GM21390 (cell line): ENCODE measurements around the gene FHIT.

Source experiments
- ATAC-seq: cut with Tn5 transposase; IDR thresholded peaks from one replicate; pipeline ENCODE4 v1.9.1; 2021; ENCODE audit not compliant: unreplicated experiment

The FHIT gene

GRCh38 chr3:61172684-61173083, 78.6 kb downstream of the FHIT start:
- ATAC-seq: no peak

DNA sequence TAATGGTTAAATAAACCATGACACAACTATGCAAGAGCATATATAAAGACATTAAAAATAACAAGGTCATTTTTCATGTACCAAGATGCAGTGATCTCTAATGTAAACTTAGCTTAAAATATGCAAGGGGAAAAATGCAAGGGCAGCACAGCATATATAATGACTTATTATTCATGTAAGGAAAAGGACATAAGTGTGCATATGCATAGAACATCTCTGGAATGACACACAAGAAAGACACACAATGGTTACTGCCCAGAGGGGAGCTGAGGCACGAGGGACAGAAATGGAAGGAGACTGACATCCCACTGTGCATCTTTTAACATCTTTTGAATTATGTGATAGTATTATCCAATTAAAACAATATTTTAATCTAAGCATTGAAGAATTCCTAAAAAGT, 79.0 kb downstream of the FHIT start:
- ATAC-seq: no peak

- no peak for ATAC-seq
Observed at GRCh38 chr3:61169621-61170251, 81.5 kb downstream of the FHIT start.

DNA sequence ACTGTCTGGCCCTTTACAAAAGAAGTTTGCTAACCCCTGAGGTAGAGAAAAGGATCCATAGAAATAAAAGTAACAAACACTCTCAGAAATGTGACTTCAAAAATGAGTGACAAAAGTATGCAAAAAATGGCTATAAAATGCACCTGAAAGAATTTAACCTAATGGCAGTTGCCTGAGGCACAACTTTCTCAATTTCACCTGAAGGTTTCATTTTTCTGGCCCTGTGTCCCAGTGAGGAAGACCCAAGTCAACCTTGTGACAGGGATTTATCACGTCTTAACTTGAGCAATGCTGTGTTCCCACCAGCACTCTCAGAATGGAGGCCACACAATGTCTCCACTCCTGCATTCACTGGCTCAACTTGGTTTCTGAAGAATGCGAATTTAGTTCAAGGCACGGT, 83.0 kb downstream of the FHIT start:
- no peak for ATAC-seq

- ATAC-seq: no peak
Observed at GRCh38 chr3:61162965-61163364, 88.3 kb downstream of the FHIT start.

DNA sequence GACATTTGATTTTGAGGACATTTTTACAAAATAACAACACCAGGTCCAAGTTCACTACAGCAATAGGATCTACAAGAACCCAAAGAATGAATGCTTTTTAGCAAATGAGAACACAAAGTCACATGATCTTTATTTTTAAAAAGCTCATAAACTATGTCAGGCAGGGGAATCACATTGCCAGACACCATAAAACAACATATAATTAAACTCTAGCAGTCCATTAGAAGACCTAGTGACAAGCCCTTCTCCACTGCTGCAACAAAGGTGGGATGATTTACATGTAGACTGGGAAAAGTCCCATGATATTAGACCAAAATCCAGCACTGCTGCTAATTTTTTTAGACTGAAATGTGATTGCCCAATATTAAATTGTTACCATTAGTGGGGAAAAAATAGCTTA, 92.6 kb downstream of the FHIT start:
- no peak for ATAC-seq

GRCh38 chr3:61158216-61158615, 93.0 kb downstream of the FHIT start:
- no peak for ATAC-seq

GRCh38 chr3:61157414-61157813, 93.8 kb downstream of the FHIT start:
- peak; percentile 70 for ATAC-seq

- no peak for ATAC-seq
Observed at GRCh38 chr3:61155701-61156292, 95.5 kb downstream of the FHIT start.

DNA sequence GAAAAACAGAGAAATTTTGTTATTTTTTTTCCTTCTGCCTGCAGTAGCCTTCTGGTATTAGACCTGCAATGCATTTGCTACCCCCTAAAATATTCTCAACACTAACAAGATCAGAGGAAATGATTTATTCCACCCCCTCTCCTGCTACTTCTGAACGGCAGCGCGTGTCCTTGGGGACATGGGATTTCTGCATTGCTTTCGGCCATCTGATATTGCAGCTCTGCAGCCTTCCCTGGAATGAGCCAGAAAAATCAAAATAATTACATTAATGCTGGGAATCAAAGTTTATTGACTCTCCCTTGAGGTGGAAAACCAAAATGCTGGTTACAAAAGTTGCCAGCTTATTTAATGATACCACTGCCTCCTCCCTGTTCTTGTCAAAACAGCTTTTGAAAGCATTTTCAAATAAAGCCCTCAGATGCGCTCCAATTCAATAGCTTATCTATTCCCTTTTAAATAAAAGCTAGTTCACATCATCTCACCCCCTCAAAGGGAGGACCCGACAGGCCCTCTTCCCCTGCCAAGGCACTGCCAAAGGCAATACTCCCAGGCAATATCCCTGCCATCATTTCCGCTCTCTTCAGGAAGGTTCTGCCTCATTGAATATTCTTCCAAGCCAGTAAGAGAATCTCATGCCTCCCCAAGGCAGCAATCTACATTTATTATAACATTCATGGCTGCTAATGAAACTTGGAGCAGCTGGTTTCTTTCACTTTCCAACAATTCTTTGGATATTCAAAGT, 96.6 kb downstream of the FHIT start:
- no peak for ATAC-seq

DNA sequence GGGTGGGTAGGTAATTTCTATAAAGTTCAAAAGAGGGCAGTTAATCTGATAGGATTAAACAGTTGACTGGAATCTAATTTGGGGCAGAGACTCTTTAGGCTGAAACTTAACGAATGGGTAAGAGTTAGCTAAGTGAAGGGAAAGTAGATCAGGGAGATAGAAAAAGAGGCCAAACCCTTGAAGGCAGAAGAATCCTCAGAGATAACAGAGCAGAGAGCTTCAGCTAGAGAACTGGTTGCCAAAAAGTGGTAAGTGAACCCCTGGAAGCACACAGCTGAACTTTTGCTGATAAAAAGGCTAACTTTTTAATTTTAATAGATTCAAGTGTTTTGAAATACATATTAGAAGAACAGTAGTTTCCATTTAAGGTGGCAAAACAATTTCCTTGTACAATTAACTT, 99.2 kb downstream of the FHIT start:
- ATAC-seq: no peak

DNA sequence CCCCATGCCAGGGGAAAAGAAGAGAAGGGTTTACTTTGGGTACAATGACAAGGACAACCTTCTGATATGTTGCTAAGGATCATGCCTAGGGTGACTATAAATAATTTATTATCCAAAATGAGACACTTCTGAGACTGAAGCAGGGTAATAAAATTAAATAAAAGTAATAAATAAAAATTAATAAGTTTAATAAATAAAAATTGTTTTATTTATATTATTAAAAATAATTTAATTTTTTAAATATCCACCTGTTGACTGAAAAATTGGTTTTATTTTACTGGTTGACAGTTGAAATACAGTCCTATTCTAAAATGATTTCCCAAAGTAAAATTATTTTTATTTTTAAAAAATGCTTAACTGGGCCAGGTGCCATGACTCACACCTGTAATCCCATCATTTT, 102.0 kb downstream of the FHIT start:
- no peak for ATAC-seq

- ATAC-seq: peak; percentile 79
Observed at GRCh38 chr3:61146010-61146890, 105.0 kb downstream of the FHIT start.

GRCh38 chr3:61141697-61142096, 109.6 kb downstream of the FHIT start:
- no peak for ATAC-seq

- ATAC-seq: no peak
Observed at GRCh38 chr3:61141227-61141626, 110.0 kb downstream of the FHIT start.

GRCh38 chr3:61139686-61140085, 111.6 kb downstream of the FHIT start:
- ATAC-seq: no peak

DNA sequence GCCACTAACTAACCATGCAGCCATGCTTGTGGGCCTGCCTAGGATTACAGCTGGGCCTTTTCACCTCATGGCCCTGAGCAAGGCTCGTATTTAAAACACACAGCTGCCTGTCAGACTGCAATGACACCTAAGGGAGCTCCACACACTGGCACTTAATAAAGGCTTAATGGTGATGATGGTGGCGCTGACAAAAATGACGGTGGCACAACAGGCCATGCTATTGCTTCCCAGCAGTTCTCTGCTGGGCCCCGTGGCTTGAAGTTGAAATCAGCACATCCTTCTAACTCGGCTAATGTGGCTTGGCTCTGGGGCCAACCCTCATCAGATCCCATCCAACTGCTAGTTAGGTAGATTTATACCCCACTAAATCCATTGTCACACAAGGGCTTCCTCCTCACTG, 112.9 kb downstream of the FHIT start:
- no peak for ATAC-seq

DNA sequence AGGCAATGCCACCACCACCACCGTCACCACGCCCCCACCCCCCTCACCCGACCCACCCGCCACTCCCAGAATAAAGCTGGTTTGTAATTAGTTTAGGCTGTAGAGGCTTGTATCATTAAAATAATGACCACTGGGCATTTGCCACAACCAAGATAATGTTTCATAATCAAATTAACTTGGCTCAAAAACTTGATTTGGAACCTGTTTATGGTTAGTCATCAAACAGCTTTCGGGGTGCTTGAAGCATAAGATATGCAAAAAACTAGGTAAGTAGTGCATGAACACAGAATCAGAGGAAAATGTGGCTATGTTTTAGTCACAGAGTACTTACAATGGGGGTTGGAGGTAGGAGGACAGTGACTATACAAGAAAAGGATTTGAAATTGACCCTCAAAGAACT, 115.1 kb downstream of the FHIT start:
- no peak for ATAC-seq

DNA sequence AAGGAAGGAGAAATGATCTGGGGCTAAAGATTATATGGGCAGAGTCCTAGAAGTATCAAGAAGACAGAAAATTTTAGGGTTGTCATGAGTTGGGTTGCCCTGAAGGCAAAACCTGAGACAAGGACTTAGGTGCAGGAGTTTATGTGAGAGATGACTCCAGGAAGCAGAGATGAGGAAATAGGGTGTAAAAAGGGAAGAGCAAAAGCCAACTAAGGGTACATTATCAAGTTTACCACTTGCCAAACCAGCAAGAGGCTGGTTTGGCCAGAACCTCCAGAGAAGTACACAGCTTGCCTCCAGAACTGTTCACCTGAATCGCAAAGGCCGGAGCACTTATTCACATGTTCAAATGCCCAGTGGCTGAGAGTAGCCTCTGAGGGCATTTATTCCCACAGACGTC, 116.7 kb downstream of the FHIT start:
- ATAC-seq: no peak

- peak; percentile 53 for ATAC-seq
Observed at GRCh38 chr3:61132062-61132461, 119.2 kb downstream of the FHIT start.

- ATAC-seq: no peak
Observed at GRCh38 chr3:61118830-61119229, 132.4 kb downstream of the FHIT start.
